C4-2B (cell line): ENCODE data around the gene ZNF747.

Source experiments
- CTCF ChIP-seq: fragments of 450-650 bp; conservative IDR thresholded peaks from 2 replicates; pipeline ENCODE4 v1.5.1; 2017; ENCODE audit warnings: mild to moderate bottlenecking
- ZFX ChIP-seq: fragments of 450-650 bp; IDR thresholded peaks from 2 replicates; pipeline ENCODE4 v1.6.1; 2017

- TF ChIP-seq CTCF (no peak), ZFX (no peak)
These were observed 48.1 kb upstream of the ZNF747 start for GRCh38 chr16:30582611-30583340.
